Panc1 (cell line): ENCODE results near the gene HEMGN. TPM values are rescaled to one million over a fixed set of nuclear protein-coding genes. Genes with fewer than 3 reads are reported as not detected.

ENCODE experiments used
- ATAC-seq: fragments of 200-7000 bp; cut with Tn5 transposase; 2 replicates; pipeline ENCODE4 v1.9.1; 2020; ENCODE audit warnings: mild to moderate bottlenecking, moderate library complexity
- BruUV-seq: library from RNA; stranded (reverse); fragments of 400-500 nt; replicated peaks from 2 replicates; lab custom pipeline; 2021; lab: Mats Ljungman, UMichigan
- CTCF ChIA-PET: fragments of 300-600 bp; sonication (Branson Sonifier 250); formaldehyde crosslinking; loops from one replicate; lab custom pipeline; 2022; ENCODE audit warnings: antibody characterized with exemption; lab: Charles Lee
- POLR2A ChIA-PET: fragments of 300-600 bp; sonication (Branson Sonifier 250); formaldehyde crosslinking; loops from one replicate; lab custom pipeline; 2022; ENCODE audit warnings: antibody characterized with exemption; lab: Charles Lee
- DNase-seq: peaks from one replicate; pipeline ENCODE4 v3.0.0-alpha.2; 2010; ENCODE audit warnings: low read depth, low spot score
- H3K27ac ChIP-seq: 2 replicates; pipeline ENCODE4 v1.5.1; 2011; ENCODE audit warnings: mild to moderate bottlenecking, low read length, inconsistent platforms
- H3K27me3 ChIP-seq: fragments of 200-500 bp; sonication (Bioruptor generic); 2 replicates; pipeline ENCODE4 v1.6.0; 2014; ENCODE audit warnings: low read length, inconsistent platforms; ENCODE audit not compliant: control insufficient read depth, insufficient read depth
- H3K36me3 ChIP-seq: fragments of 200-500 bp; sonication (Bioruptor generic); 2 replicates; pipeline ENCODE4 v1.5.1; 2014; ENCODE audit warnings: inconsistent platforms, mild to moderate bottlenecking, low read length, moderate library complexity; ENCODE audit not compliant: control insufficient read depth, insufficient read depth
- H3K4me1 ChIP-seq: 2 replicates; pipeline ENCODE4 v1.5.1; 2011; ENCODE audit warnings: inconsistent platforms, mild to moderate bottlenecking, low read length, moderate library complexity; ENCODE audit not compliant: control insufficient read depth, insufficient read depth
- H3K4me3 ChIP-seq, 2 experiments: 2 replicates each; pipeline ENCODE4 v1.5.1; 2011 to 2012; ENCODE audit warnings: low read depth in 2 of 2, low read length in 2 of 2, mild to moderate bottlenecking in 2 of 2, inconsistent platforms in 1 of 2, moderate library complexity in 1 of 2
- H3K9me3 ChIP-seq: fragments of 200-500 bp; sonication (Bioruptor generic); 2 replicates; pipeline ENCODE4 v1.5.1; 2014; ENCODE audit warnings: low read depth, mild to moderate bottlenecking, inconsistent platforms, low read length, moderate library complexity; ENCODE audit not compliant: control insufficient read depth, insufficient read depth
- CTCF ChIP-seq: fragments of 450-650 bp; IDR thresholded peaks from 2 replicates; pipeline ENCODE4 v1.5.1; 2017; ENCODE audit warnings: mild to moderate bottlenecking
- POLR2AphosphoS5 ChIP-seq: IDR thresholded peaks from 2 replicates; pipeline ENCODE4 v1.6.1; 2012; ENCODE audit warnings: mild to moderate bottlenecking, low read depth, low read length, moderate library complexity
- REST ChIP-seq, 2 experiments: IDR thresholded peaks; 2 replicates each; pipeline ENCODE4 v1.6.1; 2011 to 2012; ENCODE audit warnings: low read depth in 2 of 2, control low read depth in 1 of 2, low read length in 1 of 2, mild to moderate bottlenecking in 1 of 2, moderate library complexity in 1 of 2; ENCODE audit not compliant: insufficient read depth in 1 of 2
- SIN3A ChIP-seq: IDR thresholded peaks from 2 replicates; pipeline ENCODE4 v1.6.1; 2012; ENCODE audit warnings: low read depth, mild to moderate bottlenecking, low read length, moderate library complexity, borderline replicate concordance; ENCODE audit not compliant: insufficient read depth
- TCF7L2 ChIP-seq: IDR thresholded peaks from 2 replicates; pipeline ENCODE4 v1.6.1; 2011; ENCODE audit warnings: mild to moderate bottlenecking, low read depth, low read length, inconsistent platforms
- in situ Hi-C: cut with HindIII; loops from 2 replicates; pipeline ENCODE4 v1.10.0; 2016; ENCODE audit warnings: low sequenced_read_pairs, low pct_unique_long_range_greater_than_20kb
- intact Hi-C: fragments of 100-400 bp; cut with micrococcal nuclease; formaldehyde crosslinking; loops from one replicate; pipeline ENCODE4 v1.10.0; 2022; ENCODE audit not compliant: unreplicated experiment
- total RNA-seq: library from RNA; stranded (reverse); gene quantifications from one replicate; pipeline ENCODE4 v1.2.1, GENCODE V29; 2021; ENCODE audit not compliant: unreplicated experiment

HEMGN gene
- total RNA-seq, 1 experiment from 2014 or later: not detected

- DNase-seq (no peak), ATAC-seq (no peak)
- TF ChIP-seq REST (IDR thresholded peaks at IDR 0.05; ENCODE audit: insufficient read depth in 1 of 2, low read depth in 2 of 2, low read length in 1 of 2): no peak
- no peak for TF ChIP-seq CTCF
- no peak for TF ChIP-seq SIN3A
- TF ChIP-seq POLR2AphosphoS5: no peak
- TF ChIP-seq TCF7L2: no peak
- Histone ChIP-seq H3K9me3 (no peaks in the 10 kb centered on the region), H3K36me3 (no peaks in the 10 kb centered on the region; the same call in none of the 2 replicates), H3K27ac (no peak overlapping the region), H3K4me3 (no peak overlapping the region), H3K27me3 (no peaks in the 10 kb centered on the region), H3K4me1 (no peaks in the 10 kb centered on the region)
- intact Hi-C loops (no loop called here), in situ Hi-C loops (no loop called here)
- CTCF ChIA-PET: no interaction called here
- POLR2A ChIA-PET: interaction anchor here (0.6 kb wide), 1 partner anchor 261 kb away, joined by 3 read pairs; no protein-coding TSS in a partner anchor
- no TSS peak for BruUV-seq
Measured at GRCh38 chr9:97908705-97909104, 29.3 kb downstream of the HEMGN start.

- in situ Hi-C loops: no loop called here
Measured at GRCh38 chr9:97907632-97908031, 30.3 kb downstream of the HEMGN start.

More at GRCh38 chr9:97907632-97908031, 30.3 kb downstream of the HEMGN start:
- no peaks in the 10 kb centered on the region; the same call in none of the 2 replicates for H3K36me3 ChIP-seq
- ATAC-seq (no peak), DNase-seq (no peak)
- TF ChIP-seq SIN3A (no peak), POLR2AphosphoS5 (no peak), REST (IDR thresholded peaks at IDR 0.05; ENCODE audit: insufficient read depth in 1 of 2, low read depth in 2 of 2, low read length in 1 of 2) (no peak), TCF7L2 (no peak), CTCF (no peak)
- H3K4me1 ChIP-seq: no peaks in the 10 kb centered on the region
- no peaks in the 10 kb centered on the region for H3K9me3 ChIP-seq
- POLR2A ChIA-PET: no interaction called here
- H3K4me3 ChIP-seq: no peak overlapping the region
- intact Hi-C loops: no loop called here
- CTCF ChIA-PET: no interaction called here
- no peak overlapping the region for H3K27ac ChIP-seq
- no TSS peak for BruUV-seq
- no peaks in the 10 kb centered on the region for H3K27me3 ChIP-seq
